ENCODE results near the gene COL8A2.

- TF ChIP-seq ZNF274 (IDR thresholded peaks at IDR 0.05; ENCODE audit: low read depth, low read length) (no peak), SUZ12 (IDR thresholded peaks at IDR 0.05; ENCODE audit: extremely low read depth, insufficient read depth, insufficient read length) (no peak), YY1 (IDR thresholded peaks at IDR 0.05; ENCODE audit: insufficient read depth, insufficient read length) (no peak)
Observed at GRCh38 chr1:36134505-36135329, 9.7 kb upstream of the COL8A2 start.

Data from NT2/D1 (cell line).